A673 (cell line): ENCODE data around the gene HIGD1B.

Source experiments
- CTCF ChIP-seq: fragments of 300-800, 200-600 bp; sonication (generic); conservative IDR thresholded peaks from 2 replicates; pipeline ENCODE4 v1.5.1; 2017; ENCODE audit warnings: low read depth, mild to moderate bottlenecking, antibody characterized with exemption, low read length, moderate library complexity, mixed read lengths
- EZH2 ChIP-seq: fragments of 200-600 bp; sonication (generic); IDR thresholded peaks from 2 replicates; pipeline ENCODE4 v1.6.1; 2017; ENCODE audit warnings: borderline replicate concordance, low read depth, mild to moderate bottlenecking, mixed read lengths, antibody characterized with exemption, low read length; ENCODE audit not compliant: poor library complexity, severe bottlenecking

GRCh38 chr17:44826123-44826790 is 21.4 kb upstream of the HIGD1B start:
- TF ChIP-seq CTCF (no peak), EZH2 (no peak)
